Measurements from ENCODE around the gene ZC3H7A.
A peak's percentile ranks its signal among the peaks of the same experiment; 100 is the strongest.

Gene ZC3H7A

DNA sequence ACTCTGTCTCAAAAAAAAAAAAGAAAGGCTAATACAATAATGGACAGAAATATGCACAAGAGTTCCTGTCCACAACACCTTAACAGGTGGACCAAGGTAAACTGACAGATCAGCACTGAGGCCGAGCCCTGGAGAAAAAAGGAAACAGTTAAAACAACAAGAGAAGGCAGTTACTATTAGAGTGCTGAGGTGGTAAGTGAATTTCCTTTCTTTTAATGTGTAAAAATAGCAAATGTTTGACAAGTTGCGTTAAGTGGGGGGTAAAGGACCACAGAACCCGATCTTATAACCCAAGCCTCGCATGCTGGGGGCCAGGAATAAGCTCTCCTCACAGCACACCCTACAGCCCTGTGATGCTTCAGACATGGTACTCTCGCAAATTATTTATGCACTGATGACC lies 79.2 kb downstream of the ZC3H7A start:
- H3K9me3 Mint-ChIP-seq, result no peaks in the 10 kb centered on the region
- no peak overlapping the region for H3K4me3 Mint-ChIP-seq
- no peaks in the 10 kb centered on the region for H3K27me3 Mint-ChIP-seq
- no peak overlapping the region for H3K27ac Mint-ChIP-seq
- peaks cover 38% of the 10 kb centered on the region for H3K4me1 Mint-ChIP-seq
- peaks cover 11% of the 10 kb centered on the region for H3K36me3 Mint-ChIP-seq

DNA sequence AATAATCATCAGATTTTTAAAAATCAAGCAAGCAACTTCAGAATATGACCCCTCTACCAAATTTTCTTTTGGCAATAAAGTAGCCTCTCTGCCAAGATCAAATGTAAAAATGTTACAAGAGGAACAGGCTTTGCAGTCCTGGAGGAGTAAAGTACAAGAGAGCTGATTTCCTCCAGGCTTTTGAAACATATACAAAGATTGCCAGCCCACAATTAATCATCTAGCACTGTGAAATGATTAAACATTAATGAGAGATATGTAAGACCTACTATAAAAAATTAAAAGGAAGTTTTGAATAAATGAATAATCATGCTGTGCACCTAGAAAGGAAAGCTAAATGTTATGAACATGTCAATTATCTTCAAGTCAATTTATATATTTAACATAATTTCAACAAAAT lies 80.7 kb downstream of the ZC3H7A start:
- H3K9me3 Mint-ChIP-seq, result no peaks in the 10 kb centered on the region
- H3K27me3 Mint-ChIP-seq, result no peaks in the 10 kb centered on the region
- H3K27ac Mint-ChIP-seq, result no peak overlapping the region
- peaks cover 13% of the 10 kb centered on the region for H3K36me3 Mint-ChIP-seq
- no peak overlapping the region for H3K4me3 Mint-ChIP-seq
- peaks cover 32% of the 10 kb centered on the region for H3K4me1 Mint-ChIP-seq

DNA sequence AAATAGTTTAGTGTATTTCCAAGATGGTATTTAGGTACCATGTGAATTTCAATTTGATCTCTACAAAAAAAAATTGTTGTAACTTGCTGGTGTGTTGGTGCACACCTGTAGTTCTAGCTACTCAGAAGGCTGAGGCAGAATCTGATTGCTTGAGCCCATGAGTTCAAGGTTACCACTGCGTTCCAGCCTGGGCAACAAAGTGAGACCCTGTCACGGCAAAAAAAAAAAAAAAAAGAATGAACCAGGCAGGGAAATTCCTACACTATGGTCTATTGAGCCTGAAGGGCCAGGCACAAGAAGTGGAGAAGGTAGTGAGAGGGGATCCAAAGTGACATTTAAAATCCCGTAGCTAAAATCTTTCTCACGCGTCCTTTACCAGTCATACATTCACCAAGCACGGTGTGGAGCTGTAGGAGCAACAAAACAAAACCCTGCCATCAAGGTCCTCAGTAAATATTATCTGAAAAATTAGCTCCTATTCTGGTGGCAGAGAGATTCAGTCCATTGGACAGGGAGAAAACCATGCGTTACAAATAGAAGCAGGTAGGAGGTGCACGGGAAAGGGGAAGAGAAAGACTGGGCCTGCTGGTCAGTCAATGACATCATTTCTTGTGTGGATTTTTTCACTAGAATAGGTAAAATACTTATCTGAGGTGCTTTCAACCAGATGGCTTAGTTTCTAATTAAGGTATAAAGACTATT lies 81.7 kb downstream of the ZC3H7A start:
- H3K27me3 Mint-ChIP-seq, result no peaks in the 10 kb centered on the region

DNA sequence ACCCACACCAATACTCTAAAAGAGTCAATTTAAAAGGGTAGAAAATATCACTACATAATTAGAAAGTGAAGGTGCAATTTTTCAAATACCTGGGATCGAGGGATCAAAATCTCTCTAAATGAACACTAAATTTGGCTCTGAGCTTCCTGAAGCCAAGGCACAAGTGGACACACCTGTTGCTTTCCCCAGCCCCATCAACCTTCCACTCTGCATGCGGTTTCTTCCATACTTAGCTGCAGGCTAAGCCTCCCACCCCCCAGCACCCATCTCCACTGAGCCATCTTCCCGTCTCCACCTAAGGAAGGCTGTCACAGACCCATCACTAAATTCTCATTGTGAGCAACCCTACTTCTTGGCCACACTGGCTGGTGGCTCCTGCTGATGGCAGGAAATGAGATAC lies 84.9 kb downstream of the ZC3H7A start:
- peaks cover 9% of the 10 kb centered on the region for H3K36me3 Mint-ChIP-seq
- H3K27me3 Mint-ChIP-seq, result no peaks in the 10 kb centered on the region
- no peaks in the 10 kb centered on the region for H3K9me3 Mint-ChIP-seq
- no peak overlapping the region for H3K4me3 Mint-ChIP-seq
- no peak overlapping the region for H3K27ac Mint-ChIP-seq
- H3K4me1 Mint-ChIP-seq, result peaks cover 15% of the 10 kb centered on the region

More for the DNA sequence above, 81.7 kb downstream of the ZC3H7A start:
- peak overlapping the region; percentile 51 for H3K27ac Mint-ChIP-seq
- H3K9me3 Mint-ChIP-seq, result no peaks in the 10 kb centered on the region
- peaks cover 13% of the 10 kb centered on the region for H3K36me3 Mint-ChIP-seq
- peaks cover 32% of the 10 kb centered on the region for H3K4me1 Mint-ChIP-seq
- no peak overlapping the region for H3K4me3 Mint-ChIP-seq

DNA sequence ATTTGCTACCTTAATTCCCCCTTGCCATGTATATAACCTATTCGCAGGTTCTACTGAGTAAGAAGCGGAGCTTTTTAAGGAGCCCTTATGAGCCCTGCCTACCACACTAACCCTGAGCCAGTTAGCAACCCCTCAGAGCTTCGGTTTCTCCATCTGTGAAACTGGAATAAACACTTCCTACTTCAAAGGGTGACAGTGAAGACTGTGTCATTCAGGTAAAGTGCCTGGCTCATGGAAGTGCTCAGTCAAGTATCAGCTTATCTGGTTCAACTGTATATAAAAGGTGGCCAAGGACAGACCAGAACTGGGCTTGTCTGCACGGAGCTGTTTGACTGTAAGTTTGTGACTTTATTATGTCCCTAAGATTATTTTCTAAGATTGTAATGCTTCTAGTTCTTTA lies 85.4 kb downstream of the ZC3H7A start:
- H3K4me3 Mint-ChIP-seq, result no peak overlapping the region
- peaks cover 13% of the 10 kb centered on the region for H3K4me1 Mint-ChIP-seq
- no peaks in the 10 kb centered on the region for H3K9me3 Mint-ChIP-seq
- no peaks in the 10 kb centered on the region for H3K27me3 Mint-ChIP-seq
- H3K27ac Mint-ChIP-seq, result no peak overlapping the region
- H3K36me3 Mint-ChIP-seq, result peaks cover 8% of the 10 kb centered on the region

DNA sequence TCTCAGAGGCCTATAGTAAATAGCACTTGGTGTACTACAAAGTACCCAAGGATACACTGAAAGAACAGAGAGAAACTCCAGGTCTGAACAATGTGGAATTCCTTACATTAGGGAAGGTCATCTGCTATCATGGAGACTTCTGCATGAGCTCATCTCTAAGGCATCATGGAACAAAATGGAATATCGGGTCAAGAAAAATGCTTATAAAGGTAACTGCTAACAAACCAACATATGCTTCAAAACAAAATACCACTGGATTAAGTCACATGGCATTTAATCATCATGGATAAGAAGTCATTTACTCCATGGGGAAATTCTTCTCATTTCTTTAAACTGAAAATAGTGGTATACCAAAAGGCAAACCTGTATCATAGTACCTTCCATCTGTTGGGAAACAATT lies 88.6 kb downstream of the ZC3H7A start:
- Mint-ChIP-seq H3K27me3 (no peaks in the 10 kb centered on the region), H3K9me3 (no peaks in the 10 kb centered on the region), H3K4me3 (no peak overlapping the region), H3K4me1 (peaks cover 14% of the 10 kb centered on the region), H3K36me3 (peaks cover 6% of the 10 kb centered on the region), H3K27ac (no peak overlapping the region)

DNA sequence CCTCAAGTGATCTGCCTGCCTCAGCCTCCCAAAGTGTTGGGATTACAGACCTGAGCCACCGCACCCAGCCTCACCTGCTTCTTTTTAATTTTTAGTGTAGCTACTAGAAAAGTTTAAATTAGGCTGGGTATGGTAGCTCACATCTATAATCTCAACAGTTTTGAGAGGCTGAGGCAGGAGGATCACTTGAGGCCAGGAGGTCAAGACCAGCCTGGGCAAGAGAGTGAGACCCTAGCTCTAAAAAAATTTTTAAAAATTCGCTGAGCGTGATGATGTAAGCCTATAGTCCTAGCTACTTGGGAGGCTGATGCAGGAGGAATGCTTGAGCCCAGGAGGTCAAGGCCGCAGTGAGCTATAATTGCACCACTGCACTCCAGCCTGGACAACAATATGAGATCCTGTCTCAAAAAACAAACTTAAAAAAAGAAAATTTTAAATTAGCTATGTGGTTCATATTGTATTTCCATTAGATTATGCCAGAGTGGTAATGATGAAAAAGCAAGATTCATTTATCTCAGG lies 89.3 kb downstream of the ZC3H7A start:
- Mint-ChIP-seq H3K4me1 (peaks cover 21% of the 10 kb centered on the region), H3K4me3 (no peak overlapping the region), H3K36me3 (peaks cover 6% of the 10 kb centered on the region), H3K9me3 (no peaks in the 10 kb centered on the region), H3K27me3 (no peaks in the 10 kb centered on the region), H3K27ac (no peak overlapping the region)

DNA sequence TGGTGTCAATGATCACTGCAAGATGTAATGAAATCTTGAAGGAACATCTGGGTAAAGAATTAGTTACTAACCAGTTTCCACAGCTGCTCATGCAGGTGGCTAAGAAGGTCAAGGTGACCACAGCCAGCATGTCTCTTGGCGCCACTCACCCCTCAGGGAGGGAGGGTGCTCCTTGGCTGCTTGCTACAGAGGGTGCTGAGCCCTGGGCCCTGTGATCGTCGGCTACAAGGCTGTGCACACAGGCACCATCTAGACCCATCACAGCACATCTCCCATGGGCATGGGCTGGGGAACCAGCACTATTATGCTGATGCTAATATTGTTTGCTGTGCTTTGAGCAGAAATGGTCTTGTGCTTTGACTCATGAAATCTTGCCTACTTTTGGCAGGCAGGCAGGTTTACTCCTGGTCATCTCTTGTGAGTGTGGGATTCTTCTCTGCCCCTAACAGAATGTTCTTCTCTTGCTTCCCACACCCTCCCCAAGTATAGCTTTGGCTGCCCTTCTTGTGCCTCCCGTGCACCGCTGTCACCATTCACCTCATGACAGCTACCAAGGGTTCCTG lies 90.8 kb downstream of the ZC3H7A start:
- H3K27ac Mint-ChIP-seq, result no peak overlapping the region
- no peaks in the 10 kb centered on the region for H3K9me3 Mint-ChIP-seq
- no peak overlapping the region for H3K4me3 Mint-ChIP-seq
- peaks cover 25% of the 10 kb centered on the region for H3K4me1 Mint-ChIP-seq
- peaks cover 2% of the 10 kb centered on the region for H3K36me3 Mint-ChIP-seq
- no peaks in the 10 kb centered on the region for H3K27me3 Mint-ChIP-seq

DNA sequence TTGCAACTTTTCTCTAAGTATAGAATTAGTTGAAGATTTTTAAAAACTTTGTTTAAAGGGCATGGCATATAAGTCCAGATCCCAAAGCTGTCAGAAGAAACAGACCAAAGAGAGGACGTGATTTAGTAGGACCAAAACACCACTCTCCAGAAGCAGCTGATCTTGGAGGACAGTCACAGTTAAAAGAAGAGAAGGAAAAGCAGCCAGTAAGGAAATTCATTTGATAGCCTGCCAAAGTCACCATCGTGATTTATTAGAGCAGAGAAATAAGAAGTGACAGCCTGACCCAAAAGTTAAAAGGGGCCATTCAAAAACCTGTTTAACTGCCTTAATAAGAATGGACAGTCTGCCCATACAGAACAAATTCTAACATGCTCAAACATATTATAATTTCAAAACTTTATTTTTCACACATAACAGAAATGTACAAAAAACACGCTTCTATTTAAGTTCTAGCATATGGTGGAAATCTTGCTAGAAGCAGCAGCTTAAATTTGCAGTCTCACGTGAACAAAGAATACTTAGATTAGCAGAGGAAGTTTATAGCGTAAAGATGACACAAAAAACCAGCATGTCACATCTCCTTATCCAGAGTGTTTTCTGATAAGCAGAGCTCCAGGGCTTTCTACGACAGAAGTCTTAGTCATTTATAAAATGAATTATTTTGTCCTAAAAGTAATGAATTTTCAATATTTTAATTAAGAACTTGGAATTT lies 91.6 kb downstream of the ZC3H7A start:
- Mint-ChIP-seq H3K36me3 (peaks cover 2% of the 10 kb centered on the region), H3K27ac (no peak overlapping the region), H3K27me3 (no peaks in the 10 kb centered on the region), H3K4me1 (peaks cover 29% of the 10 kb centered on the region), H3K9me3 (no peaks in the 10 kb centered on the region), H3K4me3 (no peak overlapping the region)

Measured in activated naive CD4-positive, alpha-beta T cell treated with anti-CD3 and anti-CD28 coated beads, Interleukin-2, amount 50 U/mL, for 24 hours (primary cell).